Endodermal cell (in vitro differentiated cells): ENCODE data around the gene AKAP12. TPM values are rescaled to one million over a fixed set of nuclear protein-coding genes. Genes with fewer than 3 reads are reported as not detected.
A peak's percentile ranks its signal among the peaks of the same experiment; 100 is the strongest.

Experiments
- DNase-seq: peaks from one replicate; pipeline ENCODE4 v3.0.0-alpha.2; 2017
- H3K27ac ChIP-seq: 2 replicates; pipeline ENCODE4 v1.5.1; 2013; ENCODE audit warnings: mild to moderate bottlenecking, low read depth, low read length, moderate library complexity
- H3K27me3 ChIP-seq: 2 replicates; pipeline ENCODE4 v1.6.1; 2013; ENCODE audit warnings: mild to moderate bottlenecking, low read length, moderate library complexity; ENCODE audit not compliant: insufficient read depth, control insufficient read depth, poor library complexity, severe bottlenecking
- H3K36me3 ChIP-seq: 2 replicates; pipeline ENCODE4 v1.7.0; 2013; ENCODE audit warnings: mild to moderate bottlenecking, low read length, moderate library complexity; ENCODE audit not compliant: control insufficient read depth, insufficient read depth
- H3K4me1 ChIP-seq: one replicate; pipeline ENCODE4 v1.7.0; 2013; ENCODE audit warnings: low read length; ENCODE audit not compliant: control insufficient read depth, insufficient read depth
- H3K4me3 ChIP-seq: 2 replicates; pipeline ENCODE4 v1.5.1; 2013; ENCODE audit warnings: mild to moderate bottlenecking, low read length, moderate library complexity
- H3K9ac ChIP-seq: 2 replicates; pipeline ENCODE4 v1.6.1; 2013; ENCODE audit warnings: mild to moderate bottlenecking, low read length, moderate library complexity; ENCODE audit not compliant: poor library complexity, severe bottlenecking; ENCODE audit errors: extremely low read depth
- H3K9me3 ChIP-seq: 2 replicates; pipeline ENCODE4 v1.6.1; 2013; ENCODE audit warnings: mild to moderate bottlenecking, low read length, moderate library complexity; ENCODE audit not compliant: control insufficient read depth
- H3K27ac Mint-ChIP-seq: 2 replicates; pipeline ENCODE4 v1.8.0; 2020; ENCODE audit warnings: mixed read lengths
- H3K27me3 Mint-ChIP-seq: 2 replicates; pipeline ENCODE4 v1.8.0; 2021; ENCODE audit warnings: mild to moderate bottlenecking, mixed read lengths; ENCODE audit not compliant: insufficient read depth
- H3K36me3 Mint-ChIP-seq: 2 replicates; pipeline ENCODE4 v1.8.0; 2020; ENCODE audit warnings: low read depth, mixed read lengths
- H3K4me1 Mint-ChIP-seq: 2 replicates; pipeline ENCODE4 v1.8.0; 2020; ENCODE audit warnings: mixed read lengths
- H3K4me3 Mint-ChIP-seq: 2 replicates; pipeline ENCODE4 v1.8.0; 2020; ENCODE audit warnings: mild to moderate bottlenecking, moderate library complexity, mixed read lengths
- H3K9me3 Mint-ChIP-seq: 2 replicates; pipeline ENCODE4 v1.8.0; 2020; ENCODE audit warnings: mild to moderate bottlenecking, mixed read lengths
- CTCF ChIP-seq: fragments of 200-600 bp; sonication (generic); conservative IDR thresholded peaks from 2 replicates; pipeline ENCODE4 v1.5.0; 2021; ENCODE audit warnings: antibody characterized with exemption, mild to moderate bottlenecking
- WGBS, 2 experiments: methylation state at CpG; one replicate each; pipeline versions ENCODE4 v1.1.5 to v1.1.7; 2013; ENCODE audit warnings: missing lambda C conversion rate in 2 of 2, mixed read lengths in 1 of 2; ENCODE audit not compliant: insufficient coverage in 1 of 2, insufficient read length in 1 of 2; 5-methylcytosine and 5-hydroxymethylcytosine counted together
- total RNA-seq, 2 donors: library from RNA; stranded (reverse); fragmentation: NEBNext Ultra II Directional in 1 of 2; extraction: Animal tissue kit (Norgen Biotek cat#: 25700) in 1 of 2; gene quantifications; 2 replicates in 1 of 2; 3 replicates in 1 of 2; pipeline ENCODE4 v1.2.1, GENCODE V29; 2021

Gene AKAP12
- total RNA-seq, 2 donors from 2014 or later = 27.3 to 33.3 TPM

GRCh38 chr6:151377095-151377494, 137.3 kb downstream of the AKAP12 start:
- Histone ChIP-seq H3K9me3 (peaks cover 5% of the 10 kb centered on the region), H3K27me3 (no peaks in the 10 kb centered on the region), H3K9ac (no peak overlapping the region), H3K4me3 (no peak overlapping the region), H3K4me1 (peaks cover 7% of the 10 kb centered on the region), H3K27ac (no peak overlapping the region), H3K36me3 (peaks cover 14% of the 10 kb centered on the region)
- WGBS, 2 experiments = 62 to 77% methylated on average over 3 of the region's 3 CpGs
- no peak for TF ChIP-seq CTCF
- Mint-ChIP-seq H3K4me1 (peaks cover 15% of the 10 kb centered on the region), H3K36me3 (peaks cover 10% of the 10 kb centered on the region), H3K27ac (no peak overlapping the region), H3K9me3 (peaks cover 3% of the 10 kb centered on the region), H3K27me3 (no peaks in the 10 kb centered on the region), H3K4me3 (no peak overlapping the region)
- DNase-seq = no peak

GRCh38 chr6:151379933-151380847, 140.4 kb downstream of the AKAP12 start:
- WGBS, 2 experiments = 91 to 95% methylated on average over 12 to 14 of the region's 14 CpGs
- H3K27me3 Mint-ChIP-seq = no peaks in the 10 kb centered on the region
- H3K4me3 Mint-ChIP-seq = no peak overlapping the region
- H3K36me3 Mint-ChIP-seq = peaks cover 5% of the 10 kb centered on the region
- Histone ChIP-seq H3K27ac (peak overlapping the region; percentile 14), H3K4me1 (no peaks in the 10 kb centered on the region), H3K9me3 (peaks cover 5% of the 10 kb centered on the region), H3K4me3 (no peak overlapping the region), H3K27me3 (no peaks in the 10 kb centered on the region), H3K36me3 (peaks cover 6% of the 10 kb centered on the region), H3K9ac (no peak overlapping the region)
- peaks cover 21% of the 10 kb centered on the region for H3K4me1 Mint-ChIP-seq
- TF ChIP-seq CTCF = no peak
- peak overlapping the region; percentile 31 for H3K27ac Mint-ChIP-seq
- DNase-seq = peak; percentile 58
- peaks cover 3% of the 10 kb centered on the region for H3K9me3 Mint-ChIP-seq

- H3K9ac ChIP-seq = no peak overlapping the region
- Mint-ChIP-seq H3K36me3 (peaks cover 5% of the 10 kb centered on the region), H3K27me3 (no peaks in the 10 kb centered on the region), H3K4me1 (peaks cover 21% of the 10 kb centered on the region), H3K27ac (peak overlapping the region; percentile 31), H3K4me3 (no peak overlapping the region), H3K9me3 (peaks cover 3% of the 10 kb centered on the region)
- H3K9me3 ChIP-seq = peaks cover 5% of the 10 kb centered on the region
- H3K4me1 ChIP-seq = no peaks in the 10 kb centered on the region
- H3K27ac ChIP-seq = peak overlapping the region; percentile 14
- WGBS, 2 experiments = 78 to 98% methylated on average over 1 of the region's 1 CpG
- no peak overlapping the region for H3K4me3 ChIP-seq
- DNase-seq = no peak
- TF ChIP-seq CTCF = no peak
- H3K27me3 ChIP-seq = no peaks in the 10 kb centered on the region
- H3K36me3 ChIP-seq = peaks cover 6% of the 10 kb centered on the region
Measured at GRCh38 chr6:151380848-151381205, 141.1 kb downstream of the AKAP12 start.
